Activated T-cell treated with anti-CD3 and anti-CD28 coated beads, Interleukin-2, amount 50 U/mL, for 24 hours (primary cell): ENCODE results near the gene BCL2.
"Not testable (repeated sequence)": the region's sequence is repeated elsewhere in the genome, so short reads cannot be mapped to it uniquely, and the experiment has no call there.

Experiments
- DNase-seq: peaks from one replicate; pipeline ENCODE4 v3.0.0-alpha.2; 2020
- H3K27ac Mint-ChIP-seq: 2 replicates; pipeline ENCODE4 v1.8.0; 2020; ENCODE audit warnings: mild to moderate bottlenecking, mixed read lengths
- H3K27me3 Mint-ChIP-seq: 2 replicates; pipeline ENCODE4 v1.8.0; 2020; ENCODE audit warnings: mixed read lengths
- H3K36me3 Mint-ChIP-seq: 2 replicates; pipeline ENCODE4 v1.8.0; 2020; ENCODE audit warnings: low read depth, mixed read lengths
- H3K4me1 Mint-ChIP-seq: 2 replicates; pipeline ENCODE4 v1.8.0; 2020; ENCODE audit warnings: low read depth, mixed read lengths
- H3K4me3 Mint-ChIP-seq: 2 replicates; pipeline ENCODE4 v1.8.0; 2020; ENCODE audit warnings: mild to moderate bottlenecking, moderate library complexity, mixed read lengths
- H3K9me3 Mint-ChIP-seq: 2 replicates; pipeline ENCODE4 v1.8.0; 2020; ENCODE audit warnings: mixed read lengths

BCL2 gene

DNA sequence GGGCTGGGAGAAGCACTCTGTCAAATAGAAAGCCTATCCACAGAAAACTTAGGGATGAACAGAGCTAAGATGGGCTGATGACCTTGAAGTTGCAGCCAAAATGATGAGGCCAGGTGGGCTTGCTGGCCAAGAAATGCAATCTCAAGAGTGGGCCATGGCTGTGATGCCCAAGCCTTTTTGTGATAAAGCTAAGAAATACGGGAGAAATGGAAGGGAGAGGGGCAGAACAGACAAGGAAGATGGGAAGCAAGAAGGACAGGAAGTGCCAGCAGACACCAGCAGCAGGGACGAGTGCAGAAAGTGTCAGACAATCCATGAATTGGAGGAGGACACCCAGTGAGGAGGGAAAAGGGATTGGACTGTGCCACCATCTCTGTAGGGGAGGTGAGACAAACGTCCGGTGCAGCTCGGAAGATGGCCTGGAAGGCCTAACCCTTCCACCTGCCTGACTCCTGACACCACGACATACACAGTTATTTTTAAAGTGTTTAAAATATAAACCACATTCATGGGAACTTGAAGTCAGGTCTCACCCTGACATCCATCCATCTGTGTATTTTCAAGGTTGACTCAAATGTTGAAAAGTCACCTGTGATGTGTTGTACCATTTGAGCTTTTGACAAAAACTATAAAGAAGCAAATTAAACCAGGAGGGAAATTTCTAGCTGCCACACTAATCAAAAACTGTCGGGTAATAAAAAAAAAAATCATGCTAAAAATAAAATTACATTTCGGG lies 105.5 kb downstream of the BCL2 start:
- peak overlapping the region; percentile 100 for H3K27ac Mint-ChIP-seq
- H3K4me1 Mint-ChIP-seq, result peaks cover 95% of the 10 kb centered on the region
- DNase-seq, result peak; percentile 58
- H3K9me3 Mint-ChIP-seq, result peaks cover 12% of the 10 kb centered on the region
- peaks cover 62% of the 10 kb centered on the region for H3K36me3 Mint-ChIP-seq
- H3K4me3 Mint-ChIP-seq, result peak overlapping the region; percentile 56
- H3K27me3 Mint-ChIP-seq, result no peaks in the 10 kb centered on the region

DNA sequence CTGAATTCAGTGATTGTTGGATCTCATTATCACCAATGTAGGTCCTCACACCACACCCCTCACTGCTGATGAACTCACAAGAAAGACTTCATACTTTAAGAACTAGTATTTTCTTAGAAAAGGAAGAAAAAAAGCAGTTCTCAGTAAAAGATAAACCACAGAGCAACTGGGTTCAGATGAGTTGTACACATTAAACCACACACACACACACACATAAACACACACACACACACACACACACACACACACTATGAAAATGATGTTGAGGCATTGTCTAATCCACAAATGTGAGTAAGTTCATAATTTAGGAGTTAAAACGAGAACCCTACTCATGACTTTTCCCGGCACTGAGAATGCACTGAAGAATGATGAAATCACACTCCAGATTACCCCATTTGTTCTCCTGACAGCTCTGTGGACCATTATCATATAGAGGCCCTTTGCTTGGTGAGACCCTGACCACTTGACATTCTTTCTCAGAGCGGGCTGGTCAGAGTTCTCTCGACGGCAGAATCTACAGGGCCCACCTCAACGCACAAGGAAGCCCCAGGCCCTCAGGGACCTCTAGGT lies 106.2 kb downstream of the BCL2 start:
- H3K4me3 Mint-ChIP-seq, result peak overlapping the region; percentile 56
- DNase-seq, result peak; percentile 63
- peak overlapping the region; percentile 100 for H3K27ac Mint-ChIP-seq
- peaks cover 8% of the 10 kb centered on the region for H3K9me3 Mint-ChIP-seq
- peaks cover 60% of the 10 kb centered on the region for H3K36me3 Mint-ChIP-seq
- peaks cover 95% of the 10 kb centered on the region for H3K4me1 Mint-ChIP-seq
- H3K27me3 Mint-ChIP-seq, result no peaks in the 10 kb centered on the region

DNA sequence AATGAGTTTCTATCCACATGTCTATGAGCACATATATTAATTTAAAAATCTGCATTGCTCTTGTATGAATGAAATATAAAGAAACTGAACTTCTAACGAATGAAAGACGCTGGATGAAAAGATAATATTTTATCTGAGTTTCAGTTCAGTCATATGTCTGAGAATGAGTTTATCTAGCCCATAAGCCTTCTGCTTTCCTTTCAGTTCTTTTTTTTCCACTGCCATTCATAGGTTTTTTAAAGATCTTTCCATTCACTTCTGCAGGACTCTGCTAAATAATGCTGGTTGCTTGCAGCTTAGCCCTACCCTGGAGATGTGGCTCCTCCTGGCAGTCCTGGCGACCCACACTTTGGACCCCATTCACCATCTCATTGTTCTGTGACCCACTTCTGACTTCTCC lies 109.0 kb downstream of the BCL2 start:
- no peak for DNase-seq
- Mint-ChIP-seq H3K27me3 (no peaks in the 10 kb centered on the region), H3K4me1 (peaks cover 94% of the 10 kb centered on the region), H3K27ac (peak overlapping the region; percentile 100), H3K4me3 (peak overlapping the region; percentile 69), H3K36me3 (peaks cover 59% of the 10 kb centered on the region), H3K9me3 (peaks cover 8% of the 10 kb centered on the region)

DNA sequence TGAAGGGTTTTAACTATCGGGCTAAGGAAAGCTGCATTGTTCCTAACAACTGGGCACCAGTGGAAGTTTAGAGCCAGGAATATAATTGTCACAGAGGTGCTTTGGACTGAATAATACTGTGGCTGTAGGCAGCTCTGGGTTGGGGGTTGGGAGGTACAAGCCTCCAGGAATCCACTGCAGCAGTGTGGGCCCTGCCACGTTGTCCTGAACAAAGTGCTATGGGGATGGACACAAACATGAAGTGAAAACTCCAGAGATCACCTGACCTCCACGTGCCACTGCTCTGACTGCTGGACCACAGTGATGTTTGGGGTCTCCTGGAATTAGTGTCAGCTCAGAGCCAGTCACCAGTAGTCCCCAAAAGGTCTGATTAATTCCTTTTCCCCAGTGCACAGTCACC lies 110.9 kb downstream of the BCL2 start:
- H3K9me3 Mint-ChIP-seq, result peaks cover under 1% of the 10 kb centered on the region
- peaks cover 57% of the 10 kb centered on the region for H3K36me3 Mint-ChIP-seq
- DNase-seq, result no peak
- H3K4me3 Mint-ChIP-seq, result peak overlapping the region; percentile 69
- peak overlapping the region; percentile 100 for H3K27ac Mint-ChIP-seq
- H3K27me3 Mint-ChIP-seq, result no peaks in the 10 kb centered on the region
- peaks cover 96% of the 10 kb centered on the region for H3K4me1 Mint-ChIP-seq

DNA sequence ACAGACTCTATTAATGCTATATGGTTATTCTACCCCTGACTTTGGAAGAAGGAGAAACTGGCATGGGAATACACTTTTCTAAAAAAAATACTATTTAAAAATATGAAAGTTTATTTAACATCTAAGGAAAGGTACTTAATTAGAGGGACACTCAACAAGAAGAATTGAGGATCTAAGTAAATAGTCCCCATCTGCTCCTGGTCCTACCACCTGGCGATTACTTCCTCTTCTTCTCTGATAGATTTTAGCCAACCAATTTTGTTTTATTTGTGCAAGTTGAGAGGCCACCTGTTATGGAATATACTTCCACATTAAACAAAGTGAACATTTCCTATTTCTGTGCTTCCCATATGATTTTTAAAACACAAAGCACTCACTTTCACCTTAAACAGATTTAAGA lies 111.7 kb downstream of the BCL2 start:
- DNase-seq, result no peak
- H3K36me3 Mint-ChIP-seq, result peaks cover 54% of the 10 kb centered on the region
- peak overlapping the region; percentile 69 for H3K4me3 Mint-ChIP-seq
- peak overlapping the region; percentile 100 for H3K27ac Mint-ChIP-seq
- H3K9me3 Mint-ChIP-seq, result no peaks in the 10 kb centered on the region
- no peaks in the 10 kb centered on the region for H3K27me3 Mint-ChIP-seq
- H3K4me1 Mint-ChIP-seq, result peaks cover 96% of the 10 kb centered on the region

DNA sequence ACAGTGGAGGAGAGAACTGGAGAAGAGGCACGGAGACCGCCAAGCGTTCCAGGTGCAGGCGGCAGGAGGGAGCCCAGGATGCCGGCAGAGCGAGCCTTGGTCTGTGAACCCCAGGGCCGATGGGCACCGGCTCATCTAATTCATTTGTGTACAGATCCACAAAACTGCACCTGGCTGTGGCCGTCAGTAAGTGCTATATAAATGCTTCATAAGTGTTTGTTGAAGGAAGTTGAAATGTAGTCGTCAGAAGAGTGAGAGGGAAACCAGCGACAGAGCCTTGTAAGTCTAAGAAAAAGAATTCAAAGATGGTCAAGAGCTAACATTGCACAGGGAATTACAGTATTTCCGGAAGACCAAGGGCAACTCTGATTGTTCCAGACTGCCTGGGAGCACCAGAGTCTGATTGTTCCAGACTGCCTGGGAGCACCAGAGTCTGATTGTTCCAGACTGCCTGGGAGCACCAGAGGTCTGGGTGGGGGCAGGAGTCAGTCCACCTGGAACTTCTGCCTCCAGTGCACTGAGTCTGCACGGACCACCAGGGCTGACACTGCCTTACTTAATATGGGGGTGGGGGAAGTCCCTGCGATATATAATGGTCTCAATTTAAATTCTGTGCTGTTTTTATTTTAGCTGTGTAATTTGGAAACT lies 112.3 kb downstream of the BCL2 start:
- H3K4me1 Mint-ChIP-seq, result peaks cover 97% of the 10 kb centered on the region
- peak overlapping the region; percentile 94 for H3K27ac Mint-ChIP-seq
- H3K4me3 Mint-ChIP-seq, result peak overlapping the region; percentile 69

DNA sequence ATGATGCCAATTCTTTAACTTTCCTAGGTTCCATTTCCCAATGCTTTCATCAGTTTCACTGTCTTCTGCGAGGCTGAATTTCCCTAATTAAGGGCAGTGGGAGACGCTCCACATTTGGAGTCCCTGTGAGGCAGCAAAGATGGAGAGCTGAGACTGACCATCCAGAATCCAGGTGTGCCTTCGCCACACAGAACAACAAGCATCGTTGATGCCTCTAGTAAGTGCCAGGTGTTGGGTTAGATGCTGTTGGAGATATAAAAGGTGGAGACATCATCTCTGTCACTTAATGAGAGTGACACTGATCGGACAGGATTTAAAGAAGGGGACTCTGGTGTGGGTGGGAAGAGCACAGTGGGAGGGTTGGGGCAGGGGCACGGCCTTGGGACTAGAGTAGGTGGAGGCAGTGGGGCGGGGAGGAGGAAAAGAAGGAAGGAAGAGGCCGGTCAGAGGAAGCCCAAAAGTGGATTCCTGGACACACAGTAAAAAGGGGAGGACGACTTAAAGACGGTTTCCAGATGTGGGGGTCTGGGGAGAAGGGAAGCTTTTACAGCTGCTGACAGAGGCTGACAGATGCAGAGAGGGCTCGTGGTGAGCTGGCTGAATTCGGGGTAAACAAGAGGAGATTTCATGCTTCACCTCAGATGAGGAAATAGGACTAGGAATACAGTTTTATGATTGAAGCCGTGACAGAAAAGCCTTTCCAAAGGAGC lies 113.0 kb downstream of the BCL2 start:
- Mint-ChIP-seq H3K9me3 (no peaks in the 10 kb centered on the region), H3K4me3 (peak overlapping the region; percentile 69), H3K4me1 (peaks cover 93% of the 10 kb centered on the region), H3K36me3 (peaks cover 52% of the 10 kb centered on the region), H3K27me3 (no peaks in the 10 kb centered on the region), H3K27ac (peak overlapping the region; percentile 94)
- DNase-seq, result no peak

More for the DNA sequence above, 112.3 kb downstream of the BCL2 start:
- Mint-ChIP-seq H3K36me3 (peaks cover 56% of the 10 kb centered on the region), H3K9me3 (no peaks in the 10 kb centered on the region), H3K27me3 (no peaks in the 10 kb centered on the region)
- peak; percentile 55 for DNase-seq

DNA sequence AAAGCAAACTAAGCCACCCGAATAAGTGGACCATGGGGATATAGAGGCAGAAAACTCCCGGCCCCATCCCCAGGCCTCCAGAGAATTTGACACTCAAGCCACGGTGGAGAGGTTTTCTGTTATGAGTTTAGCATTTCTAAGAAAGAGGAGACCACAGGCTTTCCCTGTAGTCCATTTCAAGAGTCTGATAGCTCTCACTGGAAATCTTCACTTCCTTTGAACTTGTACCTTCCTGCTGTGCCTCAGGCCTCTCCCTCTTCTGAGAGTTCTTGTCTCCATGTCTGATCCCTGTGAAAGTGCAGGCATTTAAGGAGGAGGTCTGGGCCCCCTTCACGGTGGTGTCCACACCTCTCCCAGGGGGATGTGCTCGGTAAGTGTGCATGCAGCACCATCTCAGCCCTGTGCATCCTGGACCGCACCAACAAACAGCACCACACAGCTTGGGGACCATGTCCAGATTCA lies 113.7 kb downstream of the BCL2 start:
- peaks cover 93% of the 10 kb centered on the region for H3K4me1 Mint-ChIP-seq
- no peak for DNase-seq
- H3K36me3 Mint-ChIP-seq, result peaks cover 51% of the 10 kb centered on the region
- no peaks in the 10 kb centered on the region for H3K9me3 Mint-ChIP-seq
- H3K4me3 Mint-ChIP-seq, result peak overlapping the region; percentile 69
- H3K27ac Mint-ChIP-seq, result peak overlapping the region; percentile 94
- no peaks in the 10 kb centered on the region for H3K27me3 Mint-ChIP-seq

DNA sequence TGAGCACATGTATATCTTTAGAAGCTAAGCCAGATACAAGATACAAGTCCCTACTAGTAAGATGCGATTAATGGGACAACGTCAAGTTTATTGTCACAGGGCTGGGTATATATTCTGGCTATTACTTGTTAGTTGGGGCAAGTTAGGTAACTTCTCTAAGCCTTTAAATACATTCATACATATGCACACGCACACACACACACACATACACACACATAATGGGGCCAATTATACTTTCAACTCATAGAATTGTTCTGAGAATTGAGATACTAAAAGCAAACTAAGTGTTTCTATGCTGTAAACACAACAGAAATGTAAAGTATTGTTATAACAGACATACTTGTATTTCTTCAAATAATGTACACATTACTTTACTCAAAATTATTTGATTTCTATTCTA lies 116.1 kb downstream of the BCL2 start:
- Mint-ChIP-seq H3K4me3 (no peak overlapping the region), H3K27ac (peak overlapping the region; percentile 94), H3K36me3 (peaks cover 34% of the 10 kb centered on the region), H3K4me1 (peaks cover 73% of the 10 kb centered on the region), H3K27me3 (no peaks in the 10 kb centered on the region), H3K9me3 (no peaks in the 10 kb centered on the region)
- DNase-seq, result no peak

DNA sequence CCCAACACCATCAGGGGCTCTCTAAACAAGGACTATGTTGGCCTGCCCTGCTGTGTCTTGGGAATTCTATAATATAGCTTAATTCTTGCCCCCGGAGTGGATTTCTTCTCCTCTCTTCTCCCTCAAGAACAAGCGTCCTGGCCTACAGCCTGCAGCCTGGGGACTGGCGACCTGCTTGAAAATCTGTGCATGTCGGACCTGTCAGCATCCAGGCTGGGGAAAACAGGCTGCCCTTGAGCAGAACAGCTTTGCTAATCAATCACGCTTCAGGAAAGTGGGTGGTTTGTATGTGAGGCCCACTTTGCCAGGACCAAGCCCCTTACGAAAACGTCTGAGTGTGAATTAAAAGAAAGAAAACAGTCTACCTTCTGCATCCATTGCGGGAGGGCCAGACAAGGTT lies 116.7 kb downstream of the BCL2 start:
- no peak for DNase-seq
- Mint-ChIP-seq H3K27ac (peak overlapping the region; percentile 63), H3K9me3 (no peaks in the 10 kb centered on the region), H3K4me1 (peaks cover 67% of the 10 kb centered on the region), H3K4me3 (no peak overlapping the region), H3K27me3 (no peaks in the 10 kb centered on the region), H3K36me3 (peaks cover 32% of the 10 kb centered on the region)

DNA sequence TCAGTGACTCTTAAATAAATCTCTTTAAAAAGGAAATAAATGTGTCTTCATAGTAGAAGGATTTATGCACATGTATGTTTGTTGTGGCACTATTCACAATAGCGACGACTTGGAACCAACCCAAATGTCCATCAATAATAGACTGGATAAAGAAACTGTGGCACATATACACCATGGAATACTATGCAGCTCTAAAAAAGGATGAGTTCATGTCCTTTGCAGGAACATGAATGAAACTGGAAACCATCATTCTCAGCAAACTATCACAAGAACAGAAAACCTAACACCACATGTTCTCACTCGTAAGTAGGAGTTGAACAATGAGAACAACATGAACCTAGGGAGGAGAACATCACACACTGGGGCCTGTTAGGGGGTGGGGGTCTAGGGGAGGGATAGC lies 118.1 kb downstream of the BCL2 start:
- not testable (repeated sequence) for DNase-seq, H3K4me3 Mint-ChIP-seq, H3K27ac Mint-ChIP-seq, H3K9me3 Mint-ChIP-seq, H3K27me3 Mint-ChIP-seq
- Mint-ChIP-seq H3K36me3 (peaks cover 27% of the 10 kb centered on the region), H3K4me1 (peaks cover 54% of the 10 kb centered on the region)

DNA sequence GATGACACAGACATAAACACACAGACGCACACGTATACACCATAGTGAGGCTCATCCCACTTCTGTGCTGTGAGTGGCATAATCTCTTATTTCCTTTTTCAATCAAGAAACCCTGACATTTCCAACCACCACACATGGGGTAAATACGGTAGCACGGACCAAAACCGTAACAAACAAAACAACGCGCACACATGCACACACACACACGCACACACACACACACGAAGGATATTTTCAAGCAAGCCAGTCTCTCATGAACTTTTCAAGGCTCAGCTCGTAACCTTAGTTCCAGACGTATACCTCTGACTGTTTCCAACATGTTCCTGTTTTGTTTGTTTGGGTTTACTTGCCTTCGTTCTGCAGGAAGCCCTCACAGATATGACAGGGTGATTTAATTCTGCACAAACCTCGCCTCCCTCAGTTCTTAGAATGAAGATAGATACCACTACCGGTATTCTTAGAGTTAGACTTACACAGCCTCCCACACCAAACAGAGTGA lies 119.8 kb downstream of the BCL2 start:
- peak; percentile 50 for DNase-seq
- no peaks in the 10 kb centered on the region for H3K9me3 Mint-ChIP-seq
- peaks cover 51% of the 10 kb centered on the region for H3K4me1 Mint-ChIP-seq
- no peak overlapping the region for H3K27ac Mint-ChIP-seq
- H3K36me3 Mint-ChIP-seq, result peaks cover 17% of the 10 kb centered on the region
- no peaks in the 10 kb centered on the region for H3K27me3 Mint-ChIP-seq
- H3K4me3 Mint-ChIP-seq, result no peak overlapping the region

DNA sequence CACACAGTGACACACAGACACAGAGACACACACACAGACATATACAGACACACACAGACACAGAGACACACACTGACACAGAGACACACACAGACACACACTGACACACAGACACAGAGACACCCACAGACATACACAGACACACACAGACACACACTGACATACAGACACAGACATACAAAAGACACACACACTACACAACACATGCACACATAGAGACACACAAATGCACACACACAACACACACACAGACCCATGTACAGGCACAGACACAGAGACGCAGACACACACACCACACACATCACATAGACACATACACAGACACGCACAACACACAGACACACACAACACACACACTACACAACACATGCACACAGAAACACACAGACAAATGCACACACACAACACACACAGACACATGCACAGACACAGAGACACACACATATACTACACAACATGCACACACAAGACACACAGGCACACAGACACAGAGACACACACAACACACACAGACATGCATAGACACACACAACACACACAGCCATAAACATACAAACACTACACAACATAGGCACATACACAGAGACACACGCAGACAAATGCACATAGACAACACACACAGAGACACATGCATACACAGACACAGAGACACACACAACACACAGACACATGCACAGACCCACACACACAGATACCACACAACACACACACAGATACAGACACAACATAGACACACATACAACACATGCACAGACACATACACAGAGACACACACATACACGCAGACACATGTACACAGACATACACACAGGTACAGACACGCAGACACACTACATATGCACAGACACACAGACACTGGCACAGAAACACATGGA lies 120.5 kb downstream of the BCL2 start:
- H3K36me3 Mint-ChIP-seq, result peaks cover 10% of the 10 kb centered on the region
- peaks cover 45% of the 10 kb centered on the region for H3K4me1 Mint-ChIP-seq
- H3K4me3 Mint-ChIP-seq, result no peak overlapping the region
- no peaks in the 10 kb centered on the region for H3K27me3 Mint-ChIP-seq
- H3K9me3 Mint-ChIP-seq, result no peaks in the 10 kb centered on the region
- H3K27ac Mint-ChIP-seq, result no peak overlapping the region
- no peak for DNase-seq
